Dermis microvascular lymphatic vessel endothelial cell (primary cell): Measurements from ENCODE around the gene TPMT. TPM values are rescaled to one million over a fixed set of nuclear protein-coding genes. Genes with fewer than 3 reads are reported as not detected.
"Not testable (repeated sequence)": the region's sequence is repeated elsewhere in the genome, so short reads cannot be mapped to it uniquely, and the experiment has no call there.

Experiments used
- DNase-seq, 2 donors: peaks; one replicate each; pipeline versions ENCODE4 v3.0.0 to v3.0.0-alpha.2; 2010; ENCODE audit warnings: low read depth in 2 of 2
- total RNA-seq: library from RNA; depleted of rRNA; stranded (reverse); fragments of >200 nt; gene quantifications from 2 replicates; pipeline ENCODE4 v1.2.1, GENCODE V29; 2014

Gene TPMT
- 8.9 and 12.5 TPM in 2 replicates for total RNA-seq

DNA sequence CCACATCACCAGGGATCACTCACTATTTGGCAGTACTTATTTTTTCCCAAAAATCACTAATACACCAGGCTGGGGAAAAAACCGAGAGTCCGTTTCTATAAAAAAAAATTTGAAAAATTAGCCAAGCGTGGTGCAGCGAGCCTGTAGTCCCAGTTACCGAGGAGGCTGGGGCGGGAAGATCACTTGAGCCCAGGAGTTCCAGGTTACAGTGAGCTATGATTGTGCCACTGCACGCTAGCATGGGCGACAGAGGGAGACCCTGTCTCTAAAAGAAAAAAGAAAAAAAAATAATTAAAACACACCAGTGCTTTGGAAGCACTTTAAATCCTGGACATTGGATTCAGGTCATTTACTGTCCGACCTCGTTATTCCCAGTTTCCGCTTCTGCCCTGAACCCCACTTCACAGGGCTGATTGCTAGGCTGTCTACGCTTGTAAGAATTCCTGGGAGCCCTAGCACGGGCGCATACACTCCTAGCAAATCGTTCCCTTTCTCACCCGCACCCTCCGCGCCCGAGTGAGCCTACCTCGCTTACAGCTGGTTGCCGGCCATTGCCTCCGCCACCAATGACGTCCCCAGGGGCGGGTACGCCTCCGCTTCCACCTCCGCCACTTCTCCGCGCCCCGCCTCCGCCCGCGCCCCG, at the start of gene TPMT:
Gene TPMT, minus strand, starts transcription at position 571 of the 643 bp plus-strand sequence. CDS start 5,950 bp downstream, outside the sequence.
- no peak for DNase-seq

DNA sequence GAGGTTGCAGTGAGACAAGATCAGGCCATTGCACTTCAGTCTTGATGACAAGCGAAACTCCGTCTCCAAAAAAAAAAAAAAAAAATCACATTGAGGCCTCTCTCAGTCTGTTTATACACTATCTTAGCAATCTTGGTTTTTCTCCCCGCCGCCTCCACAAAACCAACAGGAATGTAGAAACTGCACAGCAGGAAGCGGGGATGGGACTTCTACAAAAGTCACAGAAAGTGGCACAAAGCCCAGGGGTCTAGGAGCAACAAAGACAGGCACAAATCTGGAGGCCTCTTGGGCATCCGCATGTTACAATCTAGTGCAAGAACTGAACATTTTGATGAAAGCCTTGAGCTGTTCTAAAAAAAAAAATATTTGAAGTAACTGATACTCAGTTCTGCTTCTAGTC, 48.9 kb upstream of the TPMT start:
- DNase-seq: no peak

DNA sequence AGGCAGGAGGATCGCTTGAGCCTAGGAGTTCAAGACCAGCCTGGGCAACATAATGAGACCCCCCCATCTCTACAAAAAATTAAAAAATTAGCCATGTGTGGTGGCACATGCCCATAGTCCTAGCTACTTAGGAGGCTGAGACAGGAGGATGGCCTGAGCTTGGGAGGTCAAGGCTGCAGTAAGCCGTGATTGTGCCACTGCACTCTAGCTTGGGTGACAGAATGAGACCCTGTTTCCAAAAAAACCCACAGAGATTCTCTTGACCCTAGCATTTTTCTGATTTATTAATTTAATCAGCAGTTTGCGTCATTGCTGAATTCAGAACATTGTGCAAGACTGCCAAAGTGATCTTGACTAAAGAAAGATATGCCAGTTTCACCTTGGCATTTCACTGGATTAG, 37.1 kb upstream of the TPMT start:
- DNase-seq: no peak

DNA sequence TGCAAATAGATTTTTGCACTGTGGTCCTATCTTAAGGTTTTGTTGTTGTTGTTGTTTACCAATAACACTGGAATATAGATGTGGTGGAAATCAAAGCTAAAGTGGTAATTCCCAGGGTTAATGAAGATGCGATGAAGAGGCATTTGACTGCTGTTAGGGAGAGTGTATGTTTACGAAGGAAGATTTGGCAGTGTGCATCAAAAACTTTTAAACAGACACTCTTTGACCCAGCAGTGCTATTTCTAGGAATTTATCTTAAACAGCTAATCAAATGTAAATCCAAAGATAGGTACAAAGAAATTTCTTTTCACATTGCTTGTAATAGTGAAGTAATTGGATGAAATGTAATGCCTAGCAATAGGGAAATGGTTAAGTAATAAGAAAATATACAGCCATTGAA, 34.3 kb upstream of the TPMT start:
- no peak for DNase-seq

DNA sequence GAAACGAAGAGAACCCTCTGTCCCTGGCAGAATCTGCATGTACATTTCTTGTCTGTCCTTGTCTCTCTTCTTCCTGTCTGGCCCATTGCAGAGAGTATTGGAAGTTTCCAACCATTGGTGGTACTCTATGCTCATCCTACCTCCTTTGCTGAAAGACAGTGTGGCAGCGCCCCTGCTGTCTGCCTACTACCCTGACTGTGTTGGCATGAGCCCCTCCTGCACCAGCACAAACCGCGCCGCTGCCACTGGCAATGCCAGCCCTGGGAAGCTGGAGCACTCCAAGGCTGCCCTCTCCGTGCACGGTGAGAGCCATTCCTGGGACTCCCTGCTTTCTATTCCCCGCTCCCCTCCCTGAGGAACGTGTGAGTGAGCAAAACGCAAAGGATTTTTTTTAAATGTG, 32.8 kb upstream of the TPMT start:
- no peak for DNase-seq

DNA sequence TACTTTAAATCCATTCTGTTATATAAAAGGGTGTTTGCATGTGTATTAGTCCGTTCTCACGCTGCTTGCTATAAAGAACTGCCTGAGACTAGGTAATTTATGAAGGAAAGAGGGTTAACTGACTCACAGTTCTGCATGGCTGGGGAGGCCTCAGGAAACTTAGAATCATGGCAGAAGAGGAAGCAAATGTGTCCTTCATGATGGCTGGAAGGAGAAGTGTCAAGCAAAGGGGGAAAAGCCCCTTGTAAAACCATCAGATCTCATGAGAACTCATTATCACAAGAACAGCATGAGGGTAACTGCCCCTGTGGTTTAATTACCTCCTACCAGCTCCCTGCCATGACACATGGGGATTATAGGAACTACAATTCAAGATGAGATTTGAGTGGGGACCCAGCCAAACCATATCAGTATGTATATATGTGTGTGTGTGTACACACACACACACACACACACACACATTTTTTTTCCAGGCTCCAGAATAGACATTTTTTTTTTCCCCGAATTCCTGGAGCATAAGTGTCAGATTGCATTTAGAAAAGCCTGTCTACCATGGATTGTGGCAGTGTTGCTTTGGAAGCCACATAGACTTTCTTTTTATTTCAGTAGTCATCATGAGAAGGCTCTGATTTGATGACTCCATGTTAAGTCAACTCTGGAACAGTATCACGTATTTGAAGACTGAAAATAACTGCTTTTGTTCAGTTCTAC, 31.8 kb upstream of the TPMT start:
- DNase-seq: no peak

DNA sequence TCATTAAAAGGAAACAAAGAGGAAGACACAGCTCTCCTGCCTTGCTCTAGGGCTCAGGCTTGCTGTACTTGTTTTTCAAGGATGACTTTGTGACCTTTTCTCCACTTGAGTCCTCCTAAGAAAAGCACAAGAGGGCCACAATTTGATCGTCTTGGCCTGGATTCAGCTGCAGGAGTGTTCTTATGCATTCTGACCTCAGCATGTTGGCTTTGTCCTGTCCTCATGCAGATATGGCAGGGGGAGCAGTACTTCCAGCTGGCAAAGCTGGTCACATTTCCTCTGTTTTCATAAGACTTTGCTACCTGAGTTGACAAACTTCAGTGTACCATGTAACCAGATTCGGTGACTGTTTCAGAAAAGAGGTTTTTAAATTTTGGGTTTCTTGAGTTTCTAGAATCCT, 31.2 kb upstream of the TPMT start:
- peak in 1 of 2 donors; percentile 13 for DNase-seq

DNA sequence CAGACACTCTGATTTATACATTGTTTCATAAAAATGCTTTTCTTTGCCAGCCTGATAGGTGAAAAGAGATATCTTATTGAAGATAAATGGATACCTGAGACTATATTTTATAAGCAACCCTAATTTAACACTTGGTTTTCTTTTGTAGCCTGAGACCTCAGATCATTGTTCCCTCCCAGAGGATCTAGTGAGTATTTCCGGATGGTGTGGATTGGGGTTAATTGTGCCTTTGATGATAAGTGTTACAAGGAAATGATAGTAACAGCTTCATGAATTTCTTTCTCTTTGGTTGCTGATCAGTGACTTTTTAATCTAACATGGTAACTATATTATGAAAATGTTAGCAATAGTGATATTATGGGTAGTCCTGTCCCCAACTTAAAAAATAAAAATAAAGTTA, 30.7 kb upstream of the TPMT start:
- no peak for DNase-seq

DNA sequence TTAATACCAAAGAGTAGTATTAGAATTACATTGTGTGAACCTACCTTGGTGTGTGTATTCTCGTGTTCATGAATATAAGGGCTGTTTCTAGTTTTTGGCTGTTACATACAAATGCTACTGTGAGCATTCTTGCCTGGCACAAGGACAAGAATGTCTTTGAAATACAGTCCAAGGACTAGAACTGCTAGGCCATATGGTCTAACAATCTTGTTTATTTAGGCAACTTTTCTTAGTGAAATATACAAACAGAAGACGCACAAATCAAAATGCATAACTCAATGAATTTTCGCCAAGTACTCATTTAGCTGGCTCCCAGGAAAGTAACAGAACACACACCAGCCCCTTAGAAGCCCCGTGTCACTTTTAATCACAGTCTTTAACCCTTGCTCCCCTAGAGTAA, 28.9 kb upstream of the TPMT start:
- DNase-seq: no peak

DNA sequence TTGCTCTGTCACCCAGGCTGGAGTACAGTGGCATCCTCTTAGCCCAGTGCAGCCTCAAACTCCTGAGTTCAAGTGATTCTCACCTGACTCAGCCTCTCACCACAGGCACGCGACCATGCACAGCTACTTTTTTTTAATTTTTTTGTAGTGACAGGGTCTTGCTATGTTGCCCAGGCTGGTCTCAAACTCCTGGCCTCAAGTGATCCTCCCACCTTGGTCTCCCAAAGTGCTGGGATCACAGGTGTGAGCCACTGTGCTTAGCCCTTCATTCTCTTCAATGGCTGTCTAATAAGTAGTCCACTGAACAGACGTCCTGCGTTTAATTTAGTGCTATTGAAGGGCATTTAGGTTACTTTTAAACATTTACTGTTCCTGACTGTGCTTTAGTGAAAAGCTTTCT, 27.7 kb upstream of the TPMT start:
- DNase-seq: no peak

DNA sequence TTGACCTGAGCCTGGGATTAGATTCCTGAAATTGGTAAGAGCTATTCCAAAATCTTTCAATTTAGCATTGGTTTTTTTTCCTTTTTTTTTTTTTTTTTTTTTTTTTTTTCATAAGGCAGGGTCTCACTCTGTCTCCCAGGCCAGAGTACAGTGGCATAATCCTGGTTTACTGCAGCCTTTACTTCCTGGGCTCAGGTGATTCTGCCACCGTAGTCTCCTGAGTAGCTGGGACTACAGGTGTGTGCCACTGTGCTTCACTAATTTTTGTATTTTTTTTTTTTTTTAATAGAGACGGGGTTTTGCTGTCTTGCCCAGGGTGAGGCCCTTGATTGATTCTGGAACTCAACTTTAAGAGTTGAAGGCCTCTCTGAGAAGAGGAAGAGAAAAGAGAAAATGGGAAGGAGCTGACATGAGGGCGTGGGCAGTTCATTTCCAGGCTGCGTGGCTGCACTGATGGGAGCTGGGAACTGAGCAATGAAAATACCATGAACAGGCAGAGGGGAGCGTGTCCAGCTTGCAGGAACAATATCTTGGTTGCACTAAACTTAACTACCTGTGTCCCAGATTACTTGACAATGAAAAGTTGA, 25.0 kb upstream of the TPMT start:
- DNase-seq: no peak

DNA sequence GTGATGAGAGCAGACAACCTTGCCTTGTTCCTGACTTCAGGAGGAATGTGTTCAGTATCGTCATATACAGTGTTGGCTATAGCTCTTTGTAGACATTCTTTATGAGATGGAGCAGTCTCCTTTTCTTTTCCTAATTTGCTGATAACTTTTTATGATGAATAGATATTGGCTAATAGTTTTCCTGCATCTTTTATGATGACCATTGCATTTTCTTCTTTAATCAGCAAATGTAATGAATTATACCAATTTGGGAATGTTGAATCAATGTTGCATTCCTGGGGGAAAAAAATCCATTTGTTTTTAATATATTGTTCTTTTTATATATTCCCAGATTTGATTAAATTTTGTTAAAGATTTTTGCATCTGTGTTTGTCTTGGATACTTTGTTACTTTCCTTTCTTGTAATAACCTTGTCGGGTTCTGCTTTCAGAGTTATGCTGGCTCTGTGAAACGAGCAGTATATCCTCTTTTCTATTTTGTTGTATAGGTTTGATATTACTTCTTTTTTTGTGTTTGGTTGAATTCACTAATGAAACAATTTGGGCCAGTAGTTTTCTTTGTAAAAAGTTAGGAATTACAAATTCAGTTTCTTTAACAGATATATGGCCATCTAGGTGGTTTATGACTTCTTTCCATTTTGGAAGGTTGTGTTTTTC, 24.2 kb upstream of the TPMT start:
- DNase-seq: no peak

DNA sequence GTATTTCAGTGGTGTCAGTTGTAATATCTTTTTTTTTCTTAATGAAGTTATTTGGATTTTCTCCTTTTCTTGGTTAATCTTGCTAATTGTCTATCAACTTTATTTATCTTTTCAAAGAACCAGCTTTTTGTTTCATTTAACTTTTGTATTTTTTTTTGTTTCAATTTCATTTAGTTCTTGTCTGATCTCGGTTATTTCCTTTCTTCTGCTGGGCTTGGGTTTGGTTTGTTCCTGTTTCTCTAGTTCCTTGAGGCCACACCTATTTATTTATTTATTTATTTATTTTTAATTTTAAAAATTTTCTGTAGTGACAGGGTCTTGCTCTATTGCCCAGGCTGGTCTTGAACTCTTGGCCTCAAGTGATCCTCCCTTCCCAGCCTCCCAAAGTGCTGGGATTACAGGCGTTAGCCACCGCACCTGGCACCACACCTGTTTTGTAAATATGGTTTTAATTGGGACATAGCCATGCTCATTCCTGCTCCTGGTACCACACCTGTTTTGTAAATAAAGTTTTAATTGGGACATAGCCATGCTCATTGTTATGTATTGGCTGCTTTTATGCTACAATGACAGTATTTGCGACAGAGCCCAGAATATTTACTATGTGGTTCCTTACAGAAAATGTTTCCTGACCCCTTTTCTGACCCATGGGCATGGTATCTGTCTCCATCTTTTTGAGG, 22.5 kb upstream of the TPMT start:
- DNase-seq: no peak

DNA sequence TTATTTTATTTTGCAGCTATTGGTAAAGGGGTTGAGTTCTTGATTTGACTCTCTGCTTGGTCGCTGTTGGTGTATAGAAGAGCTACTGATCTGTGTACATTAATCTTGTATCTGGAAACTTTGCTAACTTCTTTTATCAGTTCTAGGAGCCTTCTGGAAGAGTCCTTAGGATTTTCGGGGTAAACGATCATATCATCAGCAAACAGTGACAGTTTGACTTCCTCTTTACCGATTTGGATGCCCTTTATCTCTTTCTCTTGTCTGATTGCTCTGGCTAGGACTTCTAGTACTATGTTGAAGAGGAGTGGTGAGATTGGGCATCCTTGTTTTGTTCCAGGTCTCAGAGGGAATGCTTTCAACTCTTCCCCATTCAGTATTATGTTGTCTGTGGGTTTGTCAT, 21.3 kb upstream of the TPMT start:
- DNase-seq: not testable (repeated sequence)

DNA sequence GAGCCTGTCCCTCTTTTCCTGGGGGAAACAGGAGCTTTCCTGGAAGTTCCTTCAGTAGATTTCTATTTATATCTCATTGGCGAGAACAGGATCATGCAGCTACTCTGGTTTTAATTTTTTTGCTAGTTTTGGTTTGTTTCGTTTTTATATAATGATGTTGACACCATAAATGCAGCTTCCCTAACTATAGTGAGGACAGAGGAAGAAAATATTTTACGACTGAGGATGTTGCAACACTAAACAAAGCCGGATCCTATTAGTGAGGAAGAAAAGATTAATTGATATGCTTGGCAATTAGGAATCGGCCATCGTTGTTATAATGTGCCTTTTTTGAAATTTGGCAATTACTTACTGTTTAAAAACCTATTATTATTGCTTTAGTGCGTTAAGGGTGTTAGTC, 17.0 kb upstream of the TPMT start:
- no peak for DNase-seq

DNA sequence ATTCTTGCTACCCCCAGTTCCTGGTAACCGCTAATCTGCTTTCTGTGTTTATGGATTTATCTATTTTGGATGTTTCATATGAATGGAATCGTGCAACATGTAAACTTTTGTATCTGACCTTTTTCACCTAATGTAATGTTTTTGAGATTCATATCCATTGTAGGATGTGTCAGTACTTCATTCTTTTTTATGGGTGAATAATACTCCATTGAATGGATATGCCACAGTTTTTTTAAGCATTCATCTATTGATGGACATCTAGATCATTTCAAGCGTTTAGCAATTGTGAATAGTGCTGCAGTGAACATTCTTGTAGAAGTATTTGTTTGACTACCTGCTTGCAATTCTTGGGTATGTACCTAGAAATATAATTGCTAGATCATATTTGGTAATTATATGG, 13.4 kb upstream of the TPMT start:
- DNase-seq: no peak

DNA sequence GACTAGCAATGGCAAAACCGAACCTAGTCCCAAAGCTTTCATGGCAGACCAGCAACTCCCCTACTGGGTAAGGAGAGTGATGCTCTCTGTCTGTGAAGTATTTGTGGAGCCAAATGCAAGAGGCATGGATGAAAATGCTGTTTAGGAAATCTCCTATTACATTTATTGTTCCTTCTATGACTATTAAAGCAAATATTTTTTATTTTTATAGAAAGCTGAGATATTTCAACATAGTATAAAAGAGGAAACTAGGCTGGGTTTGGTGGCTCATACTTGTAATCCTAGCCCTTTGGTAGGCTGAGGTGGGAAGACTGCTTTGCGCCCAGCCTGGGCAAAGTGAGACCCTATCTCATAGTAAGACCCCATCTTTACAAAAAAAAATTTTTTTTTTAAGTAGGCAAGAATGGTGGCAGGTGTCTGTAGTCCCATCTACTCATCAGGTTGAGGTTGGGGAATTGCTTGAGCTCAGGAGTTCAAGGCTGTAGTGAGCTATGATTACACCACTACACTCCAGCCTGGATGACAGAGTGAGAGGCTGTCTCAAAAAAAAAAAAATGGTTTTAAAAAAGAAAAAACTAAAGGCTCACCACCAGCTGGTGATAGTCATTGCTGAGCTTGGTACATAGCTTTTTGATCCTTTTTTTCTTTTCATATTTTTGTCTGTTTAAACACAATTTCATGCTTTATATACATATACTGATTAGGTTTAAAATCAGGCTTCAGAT, 11.6 kb upstream of the TPMT start:
- no peak for DNase-seq

DNA sequence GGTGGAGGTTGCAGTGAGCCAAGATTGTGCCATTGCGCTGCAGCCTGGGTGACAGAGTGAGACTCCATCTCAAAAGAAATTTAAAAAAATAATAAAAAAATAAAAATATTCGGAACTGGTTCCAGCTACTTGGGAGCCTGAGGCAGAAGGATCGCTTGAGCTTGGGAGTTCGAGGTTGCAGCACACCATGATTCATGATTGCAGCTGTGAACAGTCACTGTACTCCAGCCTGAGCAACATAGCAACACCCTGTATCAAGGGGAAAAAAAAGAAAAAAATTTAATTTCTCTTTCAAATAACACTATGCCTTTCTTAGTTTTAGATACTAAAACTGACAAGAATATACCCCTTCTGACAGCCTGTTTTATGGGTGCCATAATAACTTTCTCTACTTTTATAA, 10.9 kb upstream of the TPMT start:
- no peak for DNase-seq

DNA sequence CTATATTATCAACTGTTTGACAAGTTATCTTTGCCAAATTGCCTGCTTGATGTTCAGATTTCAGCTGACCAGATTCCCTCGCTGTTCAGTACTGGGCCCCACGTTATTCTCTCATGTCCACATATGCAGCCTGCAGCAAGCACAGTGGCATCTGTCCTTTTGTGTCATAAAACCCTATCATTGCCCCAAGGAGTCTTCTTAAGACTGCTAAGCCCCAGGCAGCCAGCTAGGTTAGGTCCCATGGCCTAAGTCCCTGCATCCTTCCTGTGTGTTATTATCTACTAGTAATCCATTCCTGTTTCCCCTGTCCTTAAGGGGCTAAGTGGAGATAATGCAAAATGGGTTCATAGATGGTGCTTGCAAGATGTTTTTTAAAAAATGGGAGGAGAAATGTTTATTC, 7.5 kb upstream of the TPMT start:
- DNase-seq: no peak

DNA sequence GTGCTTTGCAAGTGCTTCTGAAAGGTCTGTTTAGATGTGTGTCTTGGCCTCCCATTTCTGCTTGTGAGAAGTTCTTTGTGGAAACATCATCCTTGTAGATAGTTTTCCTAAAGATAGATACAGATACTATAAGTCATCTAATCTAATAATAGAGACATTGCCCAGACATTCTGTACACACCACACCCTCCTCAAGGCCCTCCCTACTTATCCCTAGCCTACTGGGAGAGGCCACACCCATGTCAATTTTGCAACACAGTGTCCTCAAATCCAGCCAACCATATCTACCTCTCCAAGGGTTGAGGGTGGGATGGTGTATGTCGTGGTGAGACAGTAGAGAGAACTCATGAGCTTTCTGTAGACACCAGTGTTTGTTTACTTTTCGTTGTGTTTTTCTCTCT, 6.6 kb upstream of the TPMT start:
- no peak for DNase-seq

DNA sequence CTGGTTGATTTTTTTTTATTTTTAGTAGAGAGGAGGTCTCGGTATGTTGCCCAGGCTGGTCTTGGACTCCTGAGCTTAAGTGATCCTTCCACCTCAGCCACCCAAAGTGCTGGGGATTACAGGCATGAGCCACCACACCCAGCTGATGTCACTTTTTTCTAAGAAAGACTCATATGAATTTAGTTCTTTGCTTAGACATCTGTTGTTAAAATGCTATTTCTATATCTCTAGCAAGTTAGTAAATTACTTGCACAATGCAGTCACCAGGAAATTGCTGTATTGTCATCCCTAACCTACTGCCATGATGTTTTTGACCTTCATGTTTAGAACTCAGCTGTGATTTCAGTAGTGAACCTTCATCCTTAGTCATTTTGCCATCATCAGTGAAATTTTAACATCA, 6.0 kb upstream of the TPMT start:
- no peak for DNase-seq
